ENCODE data around the gene PITX3.

PITX3 gene

GRCh38 chr10:102241444-102242117, at the start of gene PITX3:
Gene PITX3, minus strand, starts transcription at chr10:102241512. Its CDS starts 9,432 bp downstream, at chr10:102232080.
- DNase-seq: peak; percentile 94

- no peak for DNase-seq
These were observed 48.5 kb upstream of the PITX3 start for GRCh38 chr10:102289840-102290239.

- DNase-seq: no peak
These were observed 48.0 kb upstream of the PITX3 start for GRCh38 chr10:102289356-102289755.

GRCh38 chr10:102287991-102288390, 46.7 kb upstream of the PITX3 start:
- DNase-seq: no peak

- DNase-seq: no peak
These were observed 46.2 kb upstream of the PITX3 start for GRCh38 chr10:102287538-102287937.

GRCh38 chr10:102286216-102286615, 44.9 kb upstream of the PITX3 start:
- DNase-seq: no peak

- DNase-seq: no peak
These were observed 43.8 kb upstream of the PITX3 start for GRCh38 chr10:102285133-102285532.

- DNase-seq: no peak
These were observed 43.2 kb upstream of the PITX3 start for GRCh38 chr10:102284531-102284930.

- DNase-seq: no peak
These were observed 42.6 kb upstream of the PITX3 start for GRCh38 chr10:102283890-102284289.

- DNase-seq: no peak
These were observed 42.2 kb upstream of the PITX3 start for GRCh38 chr10:102283488-102283887.

GRCh38 chr10:102281102-102281487, 39.8 kb upstream of the PITX3 start:
- DNase-seq: no peak

- DNase-seq: no peak
These were observed 39.2 kb upstream of the PITX3 start for GRCh38 chr10:102280397-102281101.

- no peak for DNase-seq
These were observed 37.8 kb upstream of the PITX3 start for GRCh38 chr10:102279104-102279503.

- DNase-seq: no peak
These were observed 34.0 kb upstream of the PITX3 start for GRCh38 chr10:102275343-102275742.

GRCh38 chr10:102274062-102274461, 32.8 kb upstream of the PITX3 start:
- DNase-seq: no peak

GRCh38 chr10:102269017-102269416, 27.7 kb upstream of the PITX3 start:
- DNase-seq: no peak

GRCh38 chr10:102268375-102268888, 27.1 kb upstream of the PITX3 start:
- DNase-seq: no peak

GRCh38 chr10:102267748-102268147, 26.4 kb upstream of the PITX3 start:
- DNase-seq: no peak

GRCh38 chr10:102266670-102267069, 25.4 kb upstream of the PITX3 start:
- no peak for DNase-seq

- DNase-seq: no peak
These were observed 23.1 kb upstream of the PITX3 start for GRCh38 chr10:102264371-102264770.

- no peak for DNase-seq
These were observed 21.5 kb upstream of the PITX3 start for GRCh38 chr10:102262744-102263370.

- DNase-seq: no peak
These were observed 20.5 kb upstream of the PITX3 start for GRCh38 chr10:102261842-102262241.

- DNase-seq: no peak
These were observed 19.9 kb upstream of the PITX3 start for GRCh38 chr10:102261196-102261595.

- DNase-seq: no peak
These were observed 14.1 kb upstream of the PITX3 start for GRCh38 chr10:102255404-102255803.

Data from activated CD8-positive, alpha-beta memory T cell treated with anti-CD3 and anti-CD28 coated beads, Interleukin-2, amount 50 U/mL, for 48 hours (primary cell).